IMR-90 (cell line): ENCODE measurements around the gene VAV3. TPM values are rescaled to one million over a fixed set of nuclear protein-coding genes. Genes with fewer than 3 reads are reported as not detected.

Source experiments
- ATAC-seq: fragments of 200-7000 bp; cut with Tn5 transposase; 2 replicates; pipeline ENCODE4 v1.9.1; 2020; ENCODE audit warnings: low read depth, mild to moderate bottlenecking, moderate library complexity
- BruUV-seq: library from RNA; stranded (reverse); fragments of 400-500 nt; replicated peaks from 2 replicates; lab custom pipeline; 2021; lab: Mats Ljungman, UMichigan
- CTCF ChIA-PET: fragments of 300-600 bp; formaldehyde crosslinking; extraction: SDS; loops from one replicate; lab custom pipeline; 2021; ENCODE audit warnings: antibody characterized with exemption; lab: Yijun Ruan, JAX
- POLR2A ChIA-PET: fragments of 300-600 bp; sonication (Branson Sonifier 250); formaldehyde crosslinking; loops from one replicate; lab custom pipeline; 2022; ENCODE audit warnings: antibody characterized with exemption; ENCODE audit not compliant: unreplicated experiment; lab: Charles Lee
- DNase-seq: peaks from one replicate; pipeline ENCODE4 v3.0.0; 2013
- H2AFZ ChIP-seq: replicated peaks from 2 replicates; pipeline ENCODE3; 2013; ENCODE audit warnings: low read length, mild to moderate bottlenecking; ENCODE audit not compliant: poor library complexity
- H2AK5ac ChIP-seq: 2 replicates; pipeline ENCODE4 v1.6.1; 2013; ENCODE audit warnings: low read depth, low read length, inconsistent platforms
- H2AK9ac ChIP-seq: replicated peaks from 2 replicates; pipeline ENCODE3; 2013; ENCODE audit warnings: mild to moderate bottlenecking, low read depth, low read length, moderate library complexity; ENCODE audit not compliant: poor library complexity
- H2BK120ac ChIP-seq: 2 replicates; pipeline ENCODE4 v1.6.1; 2013; ENCODE audit warnings: low read depth, low read length, inconsistent platforms
- H2BK15ac ChIP-seq: 3 replicates; pipeline ENCODE4 v1.6.1; 2013; ENCODE audit warnings: low read depth, low read length, inconsistent platforms
- H2BK20ac ChIP-seq: 2 replicates; pipeline ENCODE4 v1.6.1; 2013; ENCODE audit warnings: low read depth, mild to moderate bottlenecking, inconsistent platforms, low read length, moderate library complexity
- H2BK5ac ChIP-seq: 2 replicates; pipeline ENCODE4 v1.6.1; 2013; ENCODE audit warnings: mild to moderate bottlenecking, low read depth, low read length, inconsistent platforms; ENCODE audit not compliant: poor library complexity, severe bottlenecking
- H3K14ac ChIP-seq: replicated peaks from 2 replicates; pipeline ENCODE4 v1.6.1; 2013; ENCODE audit warnings: low read depth, low read length, inconsistent platforms
- H3K18ac ChIP-seq: 2 replicates; pipeline ENCODE4 v1.6.1; 2013; ENCODE audit warnings: low read depth, low read length, control low read depth
- H3K23ac ChIP-seq: 2 replicates; pipeline ENCODE4 v1.6.1; 2013; ENCODE audit warnings: low read depth, low read length, inconsistent platforms
- H3K27ac ChIP-seq: 2 replicates; pipeline ENCODE4 v1.5.1; 2013; ENCODE audit warnings: mild to moderate bottlenecking, control low read depth, low read length; ENCODE audit not compliant: insufficient read depth
- H3K27me3 ChIP-seq: 2 replicates; pipeline ENCODE4 v1.6.1; 2013; ENCODE audit warnings: low read length; ENCODE audit not compliant: control insufficient read depth, insufficient read depth
- H3K36me3 ChIP-seq: 2 replicates; pipeline ENCODE4 v1.6.1; 2013; ENCODE audit warnings: low read length, mixed read lengths; ENCODE audit not compliant: control insufficient read depth, insufficient read depth
- H3K4ac ChIP-seq: 2 replicates; pipeline ENCODE4 v1.6.1; 2013; ENCODE audit warnings: low read depth, low read length, inconsistent platforms
- H3K4me1 ChIP-seq: 2 replicates; pipeline ENCODE4 v1.6.1; 2013; ENCODE audit warnings: low read length, mixed read lengths; ENCODE audit not compliant: control insufficient read depth, insufficient read depth
- H3K4me2 ChIP-seq: 2 replicates; pipeline ENCODE4 v1.6.1; 2013; ENCODE audit warnings: low read depth, mild to moderate bottlenecking, control low read depth, low read length, moderate library complexity
- H3K4me3 ChIP-seq: 2 replicates; pipeline ENCODE4 v1.5.1; 2013; ENCODE audit warnings: low read depth, mild to moderate bottlenecking, control low read depth, low read length, moderate library complexity; ENCODE audit not compliant: insufficient read depth
- H3K56ac ChIP-seq: 2 replicates; pipeline ENCODE4 v1.6.1; 2013; ENCODE audit warnings: low read length, inconsistent platforms; ENCODE audit not compliant: insufficient read depth; ENCODE audit errors: extremely low read depth
- H3K79me1 ChIP-seq, 2 experiments: 2 replicates each; pipeline ENCODE4 v1.6.1; 2013; ENCODE audit warnings: low read length in 2 of 2, inconsistent platforms in 1 of 2, low read depth in 1 of 2
- H3K9ac ChIP-seq: 2 replicates; pipeline ENCODE4 v1.6.1; 2013; ENCODE audit warnings: low read depth, low read length, control low read depth
- H3K9me1 ChIP-seq: 2 replicates; pipeline ENCODE4 v1.6.1; 2013; ENCODE audit warnings: low read length, inconsistent platforms; ENCODE audit not compliant: insufficient read depth
- H3K9me3 ChIP-seq: 2 replicates; pipeline ENCODE4 v1.6.1; 2013; ENCODE audit warnings: low read length; ENCODE audit not compliant: control insufficient read depth, insufficient read depth
- H4K20me1 ChIP-seq: 2 replicates; pipeline ENCODE4 v1.6.1; 2013; ENCODE audit warnings: low read length, inconsistent platforms; ENCODE audit not compliant: insufficient read depth
- H4K5ac ChIP-seq: 2 replicates; pipeline ENCODE4 v1.6.1; 2013; ENCODE audit warnings: mild to moderate bottlenecking, low read depth, low read length, control low read depth
- H4K8ac ChIP-seq, 2 experiments: 2 replicates each; pipeline ENCODE4 v1.6.1; 2013; ENCODE audit warnings: low read depth in 2 of 2, low read length in 2 of 2, control low read depth in 1 of 2, inconsistent platforms in 1 of 2
- H4K91ac ChIP-seq: 2 replicates; pipeline ENCODE4 v1.6.1; 2013; ENCODE audit warnings: low read depth, low read length, inconsistent platforms; ENCODE audit not compliant: insufficient read depth
- CHD1 ChIP-seq: IDR thresholded peaks from 2 replicates; pipeline ENCODE4 v1.6.1; 2012; ENCODE audit warnings: low read depth, low read length, improper control_type of control experiment
- CTCF ChIP-seq: conservative IDR thresholded peaks from 2 replicates; pipeline ENCODE4 v1.5.1; 2012; ENCODE audit warnings: mild to moderate bottlenecking, low read depth, low read length, improper control_type of control experiment
- ELK1 ChIP-seq: fragments of 150-350 bp; IDR thresholded peaks from 2 replicates; pipeline ENCODE4 v1.6.1; 2016; ENCODE audit warnings: low read depth, mild to moderate bottlenecking, low read length, moderate library complexity, borderline replicate concordance
- FOS ChIP-seq: fragments of 150-350 bp; IDR thresholded peaks from 2 replicates; pipeline ENCODE4 v1.6.1; 2016; ENCODE audit warnings: low read depth, low read length
- MAZ ChIP-seq: IDR thresholded peaks from 2 replicates; pipeline ENCODE4 v1.6.1; 2012; ENCODE audit warnings: low read depth, mild to moderate bottlenecking, low read length, improper control_type of control experiment, moderate library complexity, borderline replicate concordance
- MXI1 ChIP-seq: IDR thresholded peaks from 2 replicates; pipeline ENCODE4 v1.6.1; 2012; ENCODE audit warnings: low read depth, mild to moderate bottlenecking, low read length, moderate library complexity, borderline replicate concordance
- NFE2L2 ChIP-seq: fragments of 150-350 bp; IDR thresholded peaks from 2 replicates; pipeline ENCODE4 v1.6.1; 2016; ENCODE audit warnings: low read depth, mild to moderate bottlenecking, low read length
- POLR2A ChIP-seq: IDR thresholded peaks from 2 replicates; pipeline ENCODE4 v1.6.1; 2012; ENCODE audit warnings: mild to moderate bottlenecking, low read depth, low read length
- RFX5 ChIP-seq: IDR thresholded peaks from 2 replicates; pipeline ENCODE4 v1.8.0; 2012; ENCODE audit warnings: low read depth, mild to moderate bottlenecking, low read length, moderate library complexity
- SMC3 ChIP-seq: fragments of 150-350 bp; IDR thresholded peaks from 2 replicates; pipeline ENCODE4 v1.6.1; 2016; ENCODE audit warnings: low read depth, mild to moderate bottlenecking, antibody characterized with exemption, low read length, moderate library complexity
- USF2 ChIP-seq: fragments of 150-350 bp; IDR thresholded peaks from 2 replicates; pipeline ENCODE4 v1.6.1; 2017; ENCODE audit warnings: mild to moderate bottlenecking, antibody characterized with exemption, low read length, low read depth
- WGBS, 2 experiments: methylation state at CpG; one replicate each; pipeline versions ENCODE4 v1.1.5 to v1.1.7; 2013; ENCODE audit warnings: missing lambda C conversion rate in 2 of 2; ENCODE audit not compliant: insufficient read length in 1 of 2; ENCODE audit errors: extremely low coverage in 2 of 2; 5-methylcytosine and 5-hydroxymethylcytosine counted together
- dilution Hi-C: fragments of 300-500 bp; cut with HindIII; formaldehyde crosslinking; loops from one replicate; pipeline ENCODE4 v1.14.3; 2018; ENCODE audit warnings: low sequenced_read_pairs; ENCODE audit not compliant: unreplicated experiment
- in situ Hi-C: fragments of 300-500 bp; cut with MboI; formaldehyde crosslinking; loops from 3 replicates; pipeline ENCODE4 v1.14.3; 2019; ENCODE audit warnings: low sequenced_read_pairs, inconsistent platforms, mixed read lengths
- intact Hi-C: fragments of 100-400 bp; cut with micrococcal nuclease; formaldehyde crosslinking; loops from 2 replicates; pipeline ENCODE4 v1.10.0; 2022
- polyA plus RNA-seq, 3 experiments: library from polyadenylated mRNA; depleted of rRNA; stranded (reverse); fragments of >200 nt; gene quantifications; 2 replicates each; pipeline ENCODE4 v1.2.3, GENCODE V29; 2012; ENCODE audit warnings: low replicate concordance in 1 of 3
- total RNA-seq: library from RNA; depleted of rRNA; stranded (reverse); fragments of >200 nt; gene quantifications from 2 replicates; pipeline ENCODE4 v1.2.3, GENCODE V29; 2012

Gene VAV3
- total and polyA plus RNA-seq, 2 of the 4 experiments (the other 2 are of a cell fraction) = 0.12 to 0.18 TPM

GRCh38 chr1:107666493-107666892 is 298.5 kb downstream of the VAV3 start:
- no peak overlapping the region for H2BK15ac ChIP-seq
- ChIA-PET POLR2A (no interaction called here), CTCF (no interaction called here)
- no peak overlapping the region for H3K4me3 ChIP-seq
- no peak overlapping the region for H3K4me2 ChIP-seq
- no peaks in the 10 kb centered on the region for H3K9me3 ChIP-seq
- no peaks in the 10 kb centered on the region for H3K9me1 ChIP-seq
- H3K79me1 ChIP-seq = no peaks in the 10 kb centered on the region
- H2AK5ac ChIP-seq = no peak overlapping the region
- no peak for ATAC-seq
- no peak overlapping the region for H2AK9ac ChIP-seq
- no peak overlapping the region for H3K18ac ChIP-seq
- H4K20me1 ChIP-seq = no peaks in the 10 kb centered on the region
- no peak overlapping the region for H4K5ac ChIP-seq
- H3K23ac ChIP-seq = no peak overlapping the region
- no peak overlapping the region for H2AFZ ChIP-seq
- DNase-seq = no peak
- no peak overlapping the region for H3K14ac ChIP-seq
- no peak overlapping the region for H2BK20ac ChIP-seq
- H2BK5ac ChIP-seq = no peak overlapping the region
- no peak overlapping the region for H3K4ac ChIP-seq
- H3K27ac ChIP-seq = no peak overlapping the region
- no peaks in the 10 kb centered on the region for H3K27me3 ChIP-seq
- no TSS peak for BruUV-seq
- no peak for TF ChIP-seq MAZ
- no peak for TF ChIP-seq ELK1
- no peak for TF ChIP-seq USF2
- TF ChIP-seq CTCF = no peak
- no peak for TF ChIP-seq SMC3
- TF ChIP-seq NFE2L2 = no peak
- no peak for TF ChIP-seq POLR2A
- no peak for TF ChIP-seq RFX5
- no peak for TF ChIP-seq FOS
- no peak for TF ChIP-seq CHD1
- no peak for TF ChIP-seq MXI1
- H3K56ac ChIP-seq = no peak overlapping the region
- dilution Hi-C loops (no loop called here), intact Hi-C loops (no loop called here), in situ Hi-C loops (no loop called here)
- H4K8ac ChIP-seq = no peak overlapping the region
- H3K9ac ChIP-seq = no peak overlapping the region
- WGBS, 2 experiments = no CpG with 5 or more reads among the region's 5 CpGs
- H4K91ac ChIP-seq = no peak overlapping the region
- no peaks in the 10 kb centered on the region for H3K36me3 ChIP-seq
- no peak overlapping the region for H2BK120ac ChIP-seq
- H3K4me1 ChIP-seq = no peaks in the 10 kb centered on the region
